OCI-LY7 (cell line): ENCODE data around the gene FA2H. TPM values are rescaled to one million over a fixed set of nuclear protein-coding genes. Genes with fewer than 3 reads are reported as not detected.

Experiments used
- BruUV-seq: library from RNA; stranded (reverse); fragments of 400-500 nt; replicated peaks from 2 replicates; lab custom pipeline; 2021; lab: Mats Ljungman, UMichigan
- CTCF ChIA-PET: fragments of 300-600 bp; sonication (Branson Sonifier 250); formaldehyde crosslinking; loops from one replicate; lab custom pipeline; 2022; ENCODE audit warnings: antibody characterized with exemption; ENCODE audit not compliant: unreplicated experiment; lab: Charles Lee
- POLR2A ChIA-PET: fragments of 300-600 bp; sonication (Branson Sonifier 250); formaldehyde crosslinking; loops from one replicate; lab custom pipeline; 2022; ENCODE audit warnings: antibody characterized with exemption; lab: Charles Lee
- DNase-seq: peaks from one replicate; pipeline ENCODE4 v3.0.0-alpha.2; 2015; ENCODE audit warnings: low spot score
- H2AFZ ChIP-seq: fragments of 200-600 bp; sonication (generic), shearing (Covaris generic); 2 replicates; pipeline ENCODE4 v1.6.1; 2014; ENCODE audit warnings: mild to moderate bottlenecking, antibody characterized with exemption, low read length, moderate library complexity
- H3K27ac ChIP-seq: fragments of 200-600 bp; sonication (generic); 2 replicates; pipeline ENCODE4 v1.5.1; 2014; ENCODE audit warnings: mixed run types, low read depth, mild to moderate bottlenecking, moderate library complexity, low read length, inconsistent platforms; ENCODE audit not compliant: poor library complexity, severe bottlenecking
- H3K36me3 ChIP-seq: fragments of 200-600 bp; sonication (generic); 2 replicates; pipeline ENCODE4 v1.6.1; 2014; ENCODE audit warnings: mild to moderate bottlenecking, antibody characterized with exemption, low read length, moderate library complexity, mixed read lengths; ENCODE audit not compliant: insufficient read depth
- H3K4me1 ChIP-seq: fragments of 200-600 bp; sonication (generic); 2 replicates; pipeline ENCODE4 v1.5.1; 2014; ENCODE audit warnings: mild to moderate bottlenecking, low read length; ENCODE audit not compliant: insufficient read depth, poor library complexity, severe bottlenecking
- H3K4me2 ChIP-seq: fragments of 200-600 bp; sonication (generic); 2 replicates; pipeline ENCODE4 v1.6.1; 2014; ENCODE audit warnings: mild to moderate bottlenecking, low read length
- H3K4me3 ChIP-seq: fragments of 200-600 bp; sonication (generic); 2 replicates; pipeline ENCODE4 v1.5.1; 2014; ENCODE audit warnings: mild to moderate bottlenecking, low read depth, low read length; ENCODE audit not compliant: poor library complexity, severe bottlenecking
- H3K79me2 ChIP-seq: fragments of 200-600 bp; sonication (generic); 2 replicates; pipeline ENCODE4 v1.6.1; 2016; ENCODE audit warnings: low read depth, mild to moderate bottlenecking, low read length, moderate library complexity, mixed read lengths; ENCODE audit not compliant: insufficient read depth
- H3K9me2 ChIP-seq: fragments of 200-600 bp; sonication (generic); 2 replicates; pipeline ENCODE4 v1.6.1; 2016; ENCODE audit warnings: mild to moderate bottlenecking, low read length, mixed read lengths; ENCODE audit not compliant: insufficient read depth
- H3K9me3 ChIP-seq: fragments of 200-600 bp; sonication (generic); 2 replicates; pipeline ENCODE4 v1.6.1; 2014; ENCODE audit warnings: mild to moderate bottlenecking, mixed run types, low read length, mixed read lengths
- H4K20me1 ChIP-seq: fragments of 200-600 bp; sonication (generic); 2 replicates; pipeline ENCODE4 v1.6.1; 2014; ENCODE audit warnings: mild to moderate bottlenecking, antibody characterized with exemption, low read length, moderate library complexity, mixed read lengths; ENCODE audit not compliant: insufficient read depth
- EZH2phosphoT487 ChIP-seq: fragments of 200-600 bp; sonication (generic); IDR thresholded peaks from 2 replicates; pipeline ENCODE4 v1.6.1; 2018; ENCODE audit warnings: low read depth, borderline replicate concordance, mild to moderate bottlenecking, mixed run types, antibody characterized with exemption, low read length, moderate library complexity, mixed read lengths
- intact Hi-C: fragments of 100-400 bp; cut with micrococcal nuclease; formaldehyde crosslinking; loops from one replicate; pipeline ENCODE4 v1.10.0; 2022; ENCODE audit not compliant: unreplicated experiment
- total RNA-seq, 2 experiments: library from RNA; depleted of rRNA in 1 of 2; stranded (reverse); fragments of >200 nt in 1 of 2; shearing (Covaris generic) in 1 of 2; gene quantifications; 2 replicates each; pipeline ENCODE4 v1.2.3, GENCODE V29; 2014 to 2022
- TF ChIP-seq, protein P1 (sequence below): fragments of 200-600 bp; sonication (generic); conservative IDR thresholded peaks from 2 replicates; pipeline ENCODE4 v1.5.1; 2014; ENCODE audit warnings: mild to moderate bottlenecking, antibody characterized with exemption, low read length, moderate library complexity, mixed read lengths

Gene FA2H
- total RNA-seq, 2 experiments from 2014 or later: 0.73 to 4.7 TPM

DNA sequence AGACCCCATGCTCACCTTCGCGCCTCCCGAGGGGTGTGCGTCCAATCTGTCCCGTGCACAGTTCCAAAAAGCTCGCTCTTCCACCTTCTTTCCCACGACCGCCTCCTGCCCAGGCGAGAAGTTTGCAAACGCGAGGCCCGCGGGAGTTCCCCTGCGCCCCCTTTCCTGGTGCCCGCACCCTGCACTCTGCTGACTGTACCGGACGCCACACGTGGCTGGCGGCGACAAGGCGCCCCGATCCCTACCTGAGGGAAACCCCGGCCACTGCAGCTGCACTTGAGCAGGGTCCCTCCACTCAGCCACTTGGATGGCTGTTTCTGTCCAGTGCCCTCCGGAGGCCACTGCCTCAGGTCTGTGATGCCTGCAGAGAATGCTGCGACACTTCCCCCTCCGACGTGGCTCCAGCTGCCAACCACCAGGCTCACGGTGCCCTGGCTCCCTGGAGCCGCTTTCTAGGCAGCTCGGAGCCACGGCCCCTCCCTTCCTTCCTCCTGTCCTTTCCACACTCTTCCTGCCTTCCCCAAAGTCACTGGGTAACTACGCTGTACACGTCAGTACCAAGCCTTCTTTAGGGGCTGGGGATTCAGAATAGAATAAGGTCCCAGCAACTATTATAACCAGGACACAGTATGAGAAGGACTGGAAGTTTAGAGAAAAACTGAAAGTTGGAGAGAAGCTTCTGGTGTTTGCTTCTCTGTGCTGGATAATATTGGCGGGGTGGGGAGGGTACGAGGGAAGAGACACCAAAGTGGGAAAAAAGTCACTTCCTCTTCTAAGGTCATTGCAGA lies 74.0 kb downstream of the FA2H start, which contains the start of gene MLKL:
TSS of gene MLKL (minus strand) at position 425 of the 788 bp plus-strand sequence. CDS start 5,105 bp downstream, outside the sequence.
- peak within 1 kb of the TSS; percentile 51 for H3K27ac ChIP-seq
- no peaks in the 10 kb centered on the region for H3K36me3 ChIP-seq
- peaks cover 50% of the 10 kb centered on the region for H3K4me1 ChIP-seq
- H4K20me1 ChIP-seq: no peaks in the 10 kb centered on the region
- H3K9me3 ChIP-seq: no peaks in the 10 kb centered on the region
- TF ChIP-seq EZH2phosphoT487: no peak
- TF ChIP-seq, protein P1, sequence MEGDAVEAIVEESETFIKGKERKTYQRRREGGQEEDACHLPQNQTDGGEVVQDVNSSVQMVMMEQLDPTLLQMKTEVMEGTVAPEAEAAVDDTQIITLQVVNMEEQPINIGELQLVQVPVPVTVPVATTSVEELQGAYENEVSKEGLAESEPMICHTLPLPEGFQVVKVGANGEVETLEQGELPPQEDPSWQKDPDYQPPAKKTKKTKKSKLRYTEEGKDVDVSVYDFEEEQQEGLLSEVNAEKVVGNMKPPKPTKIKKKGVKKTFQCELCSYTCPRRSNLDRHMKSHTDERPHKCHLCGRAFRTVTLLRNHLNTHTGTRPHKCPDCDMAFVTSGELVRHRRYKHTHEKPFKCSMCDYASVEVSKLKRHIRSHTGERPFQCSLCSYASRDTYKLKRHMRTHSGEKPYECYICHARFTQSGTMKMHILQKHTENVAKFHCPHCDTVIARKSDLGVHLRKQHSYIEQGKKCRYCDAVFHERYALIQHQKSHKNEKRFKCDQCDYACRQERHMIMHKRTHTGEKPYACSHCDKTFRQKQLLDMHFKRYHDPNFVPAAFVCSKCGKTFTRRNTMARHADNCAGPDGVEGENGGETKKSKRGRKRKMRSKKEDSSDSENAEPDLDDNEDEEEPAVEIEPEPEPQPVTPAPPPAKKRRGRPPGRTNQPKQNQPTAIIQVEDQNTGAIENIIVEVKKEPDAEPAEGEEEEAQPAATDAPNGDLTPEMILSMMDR: peak; percentile 32; the same call in 1 of the 2 replicates
- intact Hi-C loops: loop anchor here (2.0 kb wide), 1 partner anchor 34 kb away; the partner anchor contains the start of gene RFWD3
- H3K4me3 ChIP-seq: peak within 1 kb of the TSS; percentile 69
- peaks cover 5% of the 10 kb centered on the region; the same call in 1 of the 2 replicates for H3K79me2 ChIP-seq
- H2AFZ ChIP-seq: peak within 1 kb of the TSS; percentile 96
- CTCF ChIA-PET: no interaction called here
- no peaks in the 10 kb centered on the region for H3K9me2 ChIP-seq
- DNase-seq: peak; percentile 54
- BruUV-seq: no TSS peak
- H3K4me2 ChIP-seq: peak within 1 kb of the TSS; percentile 85
- POLR2A ChIA-PET: interaction anchor here (0.5 to 3.2 kb wide), 8 partner anchors 33 to 403 kb away, joined by 3 to 20 read pairs (median 4); partner anchors contain the start of genes RFWD3 and WDR59

DNA sequence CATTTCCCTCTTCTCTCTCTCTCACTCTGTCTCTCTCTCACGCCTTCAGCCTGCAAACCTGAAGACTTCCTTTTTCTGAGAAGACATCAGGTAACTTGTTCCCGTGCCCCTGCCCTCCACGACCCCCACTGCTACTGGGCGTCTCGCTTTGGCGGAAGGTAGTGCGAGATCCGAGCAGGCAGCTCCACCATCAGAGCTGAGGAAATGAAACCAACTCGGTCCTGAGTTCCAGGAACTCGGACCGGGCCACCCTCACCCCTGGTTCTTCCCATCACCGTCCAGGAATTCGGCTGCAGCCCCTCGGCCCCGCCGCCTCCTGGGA lies 74.5 kb downstream of the FA2H start:
- DNase-seq: peak; percentile 49
- ChIA-PET CTCF (no interaction called here), POLR2A (interaction anchor here (0.5 to 3.2 kb wide), 5 partner anchors 33 to 402 kb away, joined by 3 to 20 read pairs (median 4); partner anchors contain the start of genes RFWD3 and WDR59)
- Histone ChIP-seq H3K9me3 (no peaks in the 10 kb centered on the region), H3K36me3 (no peaks in the 10 kb centered on the region), H3K79me2 (peaks cover 5% of the 10 kb centered on the region; the same call in 1 of the 2 replicates), H3K4me2 (peak overlapping the region; percentile 85), H3K9me2 (no peaks in the 10 kb centered on the region), H3K4me3 (peak overlapping the region; percentile 69), H3K27ac (peak overlapping the region; percentile 51), H2AFZ (peak overlapping the region; percentile 96), H4K20me1 (no peaks in the 10 kb centered on the region), H3K4me1 (peaks cover 50% of the 10 kb centered on the region)
- BruUV-seq: no TSS peak
- TF ChIP-seq, protein P1: no peak
- TF ChIP-seq EZH2phosphoT487: no peak
- intact Hi-C loops: loop anchor here (2.0 kb wide), 1 partner anchor 33 kb away; the partner anchor contains the start of gene RFWD3
